Neural cell (in vitro differentiated cells): ENCODE measurements around the gene IGSF9B. TPM values are rescaled to one million over a fixed set of nuclear protein-coding genes. Genes with fewer than 3 reads are reported as not detected.

ENCODE experiments used
- H2AFZ ChIP-seq: fragments of 200-600, 300-800 bp; sonication (generic), shearing (Covaris generic); 2 replicates; pipeline ENCODE4 v1.6.0; 2014; ENCODE audit warnings: low read depth, mild to moderate bottlenecking, antibody characterized with exemption, low read length, moderate library complexity
- H3F3A ChIP-seq: fragments of 200-600 bp; shearing (Covaris generic); 2 replicates; pipeline ENCODE4 v1.6.1; 2016; ENCODE audit warnings: mild to moderate bottlenecking, moderate library complexity, mixed read lengths, antibody characterized with exemption, low read length; ENCODE audit not compliant: insufficient read depth, poor library complexity, severe bottlenecking
- H3K27ac ChIP-seq: fragments of 200-600, 300-800 bp; sonication (generic), shearing (Covaris generic); 2 replicates; pipeline ENCODE4 v1.5.1; 2014; ENCODE audit warnings: mild to moderate bottlenecking, low read length, moderate library complexity
- H3K27me3 ChIP-seq: fragments of 300-800, 200-600 bp; sonication (generic), shearing (Covaris generic); 2 replicates; pipeline ENCODE4 v1.6.0; 2014; ENCODE audit warnings: mild to moderate bottlenecking, low read depth, low read length, moderate library complexity; ENCODE audit not compliant: insufficient read depth
- H3K36me3 ChIP-seq: fragments of 300-800, 200-600 bp; sonication (generic), shearing (Covaris generic); 2 replicates; pipeline ENCODE4 v1.5.1; 2014; ENCODE audit warnings: mild to moderate bottlenecking, antibody characterized with exemption, low read length, moderate library complexity; ENCODE audit not compliant: insufficient read depth
- H3K4me2 ChIP-seq: fragments of 300-800, 200-600 bp; sonication (generic), shearing (Covaris generic); 2 replicates; pipeline ENCODE4 v1.6.0; 2014; ENCODE audit warnings: mild to moderate bottlenecking, low read length
- H3K4me3 ChIP-seq: fragments of 300-800, 200-600 bp; sonication (generic), shearing (Covaris generic); 2 replicates; pipeline ENCODE4 v1.5.1; 2014; ENCODE audit warnings: mild to moderate bottlenecking, low read length, moderate library complexity
- H3K79me2 ChIP-seq: fragments of 200-600 bp; shearing (Covaris generic); replicated peaks from 2 replicates; pipeline ENCODE4 v1.6.0; 2014; ENCODE audit warnings: mild to moderate bottlenecking, low read length, moderate library complexity; ENCODE audit not compliant: insufficient read depth
- H3K9ac ChIP-seq: fragments of 300-800, 200-600 bp; sonication (generic), shearing (Covaris generic); 2 replicates; pipeline ENCODE4 v1.6.1; 2016; ENCODE audit warnings: mild to moderate bottlenecking, low read length, mixed read lengths
- H3K9me2 ChIP-seq: fragments of 200-600 bp; shearing (Covaris generic); 2 replicates; pipeline ENCODE4 v1.6.1; 2016; ENCODE audit warnings: mild to moderate bottlenecking, low read length, mixed read lengths; ENCODE audit not compliant: insufficient read depth
- H3K9me3 ChIP-seq: fragments of 200-600, 300-800 bp; sonication (generic), shearing (Covaris generic); 2 replicates; pipeline ENCODE4 v1.6.1; 2016; ENCODE audit warnings: mild to moderate bottlenecking, mixed run types, low read length, moderate library complexity, mixed read lengths
- H4K20me1 ChIP-seq: fragments of 200-600 bp; shearing (Covaris generic); 2 replicates; pipeline ENCODE4 v1.6.1; 2016; ENCODE audit warnings: mild to moderate bottlenecking, mixed run types; ENCODE audit not compliant: insufficient read depth
- CTCF ChIP-seq: fragments of 450-650 bp; IDR thresholded peaks from 2 replicates; pipeline ENCODE4 v1.5.1; 2014; ENCODE audit warnings: antibody characterized with exemption, mild to moderate bottlenecking, moderate library complexity; ENCODE audit not compliant: poor library complexity, severe bottlenecking
- EZH2 ChIP-seq: fragments of 200-600, 300-800 bp; shearing (Covaris generic), sonication (generic); IDR thresholded peaks from 2 replicates; pipeline ENCODE4 v1.6.1; 2014; ENCODE audit warnings: antibody characterized with exemption, low read length, borderline replicate concordance, mild to moderate bottlenecking; ENCODE audit not compliant: insufficient read depth, poor library complexity, severe bottlenecking
- MXI1 ChIP-seq: fragments of 450-650 bp; conservative IDR thresholded peaks from 2 replicates; pipeline ENCODE4 v1.6.1; 2014; ENCODE audit warnings: antibody characterized with exemption, mild to moderate bottlenecking; ENCODE audit not compliant: poor library complexity, severe bottlenecking
- POLR2AphosphoS5 ChIP-seq: IDR thresholded peaks from 2 replicates; pipeline ENCODE4 v1.6.1; 2012
- RAD21 ChIP-seq: fragments of 450-650 bp; conservative IDR thresholded peaks from 2 replicates; pipeline ENCODE4 v1.6.1; 2014; ENCODE audit warnings: antibody characterized with exemption, mild to moderate bottlenecking, moderate library complexity
- SMC3 ChIP-seq: fragments of 450-650 bp; conservative IDR thresholded peaks from 2 replicates; pipeline ENCODE4 v1.6.1; 2014; ENCODE audit warnings: antibody characterized with exemption, mild to moderate bottlenecking, moderate library complexity; ENCODE audit not compliant: poor library complexity
- TAF1 ChIP-seq: IDR thresholded peaks from 2 replicates; pipeline ENCODE4 v1.6.1; 2012; ENCODE audit warnings: low read depth
- polyA plus RNA-seq: library from polyadenylated mRNA; depleted of rRNA; stranded (reverse); fragments of >200 nt; gene quantifications from 2 replicates; pipeline ENCODE4 v1.2.3, GENCODE V29; 2014
- TF ChIP-seq, protein P1 (sequence below): IDR thresholded peaks from 2 replicates; pipeline ENCODE4 v1.6.1; 2012; ENCODE audit warnings: borderline replicate concordance

IGSF9B gene
- polyA plus RNA-seq, 1 donor from 2014 or later: 2.3 TPM

DNA sequence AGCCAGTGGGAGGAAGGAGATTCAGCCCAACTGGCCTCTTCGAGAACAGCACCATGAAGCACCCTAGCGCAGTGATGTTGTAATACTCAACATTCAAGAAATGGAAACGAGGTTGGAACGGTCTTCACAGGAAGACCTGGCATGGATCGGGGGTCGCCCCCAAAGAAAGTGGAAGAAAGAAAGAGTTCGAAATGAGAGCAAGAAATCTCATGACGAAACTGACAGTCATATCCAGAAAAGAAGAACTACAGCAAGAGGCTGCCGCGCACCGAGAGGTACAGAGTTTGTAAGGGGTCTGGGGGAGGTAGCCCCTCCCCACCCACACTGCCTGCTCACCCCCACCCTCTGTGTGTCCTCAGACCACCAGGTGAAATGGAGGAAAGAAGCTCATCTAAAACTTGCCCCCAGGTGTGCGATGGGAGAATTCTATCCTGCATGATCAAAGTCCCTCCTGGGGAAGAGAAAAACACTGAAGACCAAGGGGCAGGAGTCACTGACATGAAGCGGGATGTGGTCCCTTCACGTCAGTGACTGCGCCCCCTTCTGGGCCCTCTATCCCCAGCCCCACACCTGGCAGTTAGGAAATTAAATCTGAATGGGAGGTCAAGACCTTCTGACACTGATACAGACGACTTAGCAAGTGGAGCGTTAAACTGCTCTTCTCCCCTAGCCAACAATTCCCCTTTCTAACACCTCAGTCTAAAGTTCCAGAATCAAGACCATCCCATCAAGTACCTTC lies 58.6 kb downstream of the IGSF9B start:
- TF ChIP-seq TAF1 (no peak), CTCF (no peak), POLR2AphosphoS5 (no peak)
- Histone ChIP-seq H3K4me3 (no peak overlapping the region), H3K27me3 (no peaks in the 10 kb centered on the region)

GRCh38 chr11:133897331-133897650 lies 59.5 kb downstream of the IGSF9B start:
- no peak overlapping the region for H2AFZ ChIP-seq
- H3K79me2 ChIP-seq: no peaks in the 10 kb centered on the region
- H3K36me3 ChIP-seq: no peaks in the 10 kb centered on the region
- H3K9ac ChIP-seq: no peak overlapping the region
- no peak overlapping the region for H3K4me3 ChIP-seq
- H3K27ac ChIP-seq: no peak overlapping the region
- TF ChIP-seq MXI1 (no peak), TAF1 (no peak), RAD21 (no peak), SMC3 (no peak), POLR2AphosphoS5 (no peak), EZH2 (no peak), CTCF (no peak)
- TF ChIP-seq, protein P1, sequence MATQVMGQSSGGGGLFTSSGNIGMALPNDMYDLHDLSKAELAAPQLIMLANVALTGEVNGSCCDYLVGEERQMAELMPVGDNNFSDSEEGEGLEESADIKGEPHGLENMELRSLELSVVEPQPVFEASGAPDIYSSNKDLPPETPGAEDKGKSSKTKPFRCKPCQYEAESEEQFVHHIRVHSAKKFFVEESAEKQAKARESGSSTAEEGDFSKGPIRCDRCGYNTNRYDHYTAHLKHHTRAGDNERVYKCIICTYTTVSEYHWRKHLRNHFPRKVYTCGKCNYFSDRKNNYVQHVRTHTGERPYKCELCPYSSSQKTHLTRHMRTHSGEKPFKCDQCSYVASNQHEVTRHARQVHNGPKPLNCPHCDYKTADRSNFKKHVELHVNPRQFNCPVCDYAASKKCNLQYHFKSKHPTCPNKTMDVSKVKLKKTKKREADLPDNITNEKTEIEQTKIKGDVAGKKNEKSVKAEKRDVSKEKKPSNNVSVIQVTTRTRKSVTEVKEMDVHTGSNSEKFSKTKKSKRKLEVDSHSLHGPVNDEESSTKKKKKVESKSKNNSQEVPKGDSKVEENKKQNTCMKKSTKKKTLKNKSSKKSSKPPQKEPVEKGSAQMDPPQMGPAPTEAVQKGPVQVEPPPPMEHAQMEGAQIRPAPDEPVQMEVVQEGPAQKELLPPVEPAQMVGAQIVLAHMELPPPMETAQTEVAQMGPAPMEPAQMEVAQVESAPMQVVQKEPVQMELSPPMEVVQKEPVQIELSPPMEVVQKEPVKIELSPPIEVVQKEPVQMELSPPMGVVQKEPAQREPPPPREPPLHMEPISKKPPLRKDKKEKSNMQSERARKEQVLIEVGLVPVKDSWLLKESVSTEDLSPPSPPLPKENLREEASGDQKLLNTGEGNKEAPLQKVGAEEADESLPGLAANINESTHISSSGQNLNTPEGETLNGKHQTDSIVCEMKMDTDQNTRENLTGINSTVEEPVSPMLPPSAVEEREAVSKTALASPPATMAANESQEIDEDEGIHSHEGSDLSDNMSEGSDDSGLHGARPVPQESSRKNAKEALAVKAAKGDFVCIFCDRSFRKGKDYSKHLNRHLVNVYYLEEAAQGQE: no peak
- H3K4me2 ChIP-seq: no peak overlapping the region
- no peaks in the 10 kb centered on the region for H4K20me1 ChIP-seq
- no peaks in the 10 kb centered on the region for H3K9me2 ChIP-seq
- no peaks in the 10 kb centered on the region for H3F3A ChIP-seq
- H3K9me3 ChIP-seq: no peaks in the 10 kb centered on the region
- H3K27me3 ChIP-seq: no peaks in the 10 kb centered on the region

More for the DNA sequence above, 58.6 kb downstream of the IGSF9B start:
- Histone ChIP-seq H3K9me2 (no peaks in the 10 kb centered on the region), H3K9ac (no peak overlapping the region), H2AFZ (no peak overlapping the region), H3K9me3 (no peaks in the 10 kb centered on the region), H3K4me2 (no peak overlapping the region), H3K36me3 (no peaks in the 10 kb centered on the region), H3K79me2 (no peaks in the 10 kb centered on the region), H3F3A (no peaks in the 10 kb centered on the region), H3K27ac (no peak overlapping the region), H4K20me1 (no peaks in the 10 kb centered on the region)
